Liver (tissue), 9 donors: ENCODE results near the gene TACC2. TPM values are rescaled to one million over a fixed set of nuclear protein-coding genes. Genes with fewer than 3 reads are reported as not detected.

Experiments used
- DNase-seq: peaks from one replicate; pipeline ENCODE4 v3.0.0-alpha.2; 2017; ENCODE audit warnings: low spot score
- H3K27ac ChIP-seq, 2 donors: one replicate each; pipeline ENCODE4 v1.7.0; 2013; ENCODE audit warnings: inconsistent platforms in 2 of 2, low read length in 2 of 2, control low read depth in 1 of 2, low read depth in 1 of 2, mild to moderate bottlenecking in 1 of 2
- H3K27me3 ChIP-seq, 4 donors: one replicate each; pipeline versions ENCODE4 v1.6.1 to v1.7.0; 2013; ENCODE audit warnings: low read length in 3 of 4, inconsistent platforms in 1 of 4, mild to moderate bottlenecking in 1 of 4, moderate library complexity in 1 of 4; ENCODE audit not compliant: control insufficient read depth in 4 of 4, insufficient read depth in 4 of 4
- H3K36me3 ChIP-seq, 4 donors: one replicate each; pipeline versions ENCODE4 v1.6.1 to v1.7.0; 2013; ENCODE audit warnings: low read length in 3 of 4, mild to moderate bottlenecking in 3 of 4, low read depth in 1 of 4, moderate library complexity in 1 of 4; ENCODE audit not compliant: control insufficient read depth in 4 of 4, insufficient read depth in 3 of 4
- H3K4me1 ChIP-seq, 4 donors: one replicate each; pipeline versions ENCODE4 v1.6.1 to v1.7.0; 2013; ENCODE audit warnings: low read length in 3 of 4, mild to moderate bottlenecking in 3 of 4, moderate library complexity in 1 of 4; ENCODE audit not compliant: control insufficient read depth in 4 of 4, insufficient read depth in 4 of 4
- H3K4me3 ChIP-seq, 3 donors: one replicate each; pipeline versions ENCODE4 v1.6.1 to v1.7.0; 2013; ENCODE audit warnings: low read length in 3 of 3, control low read depth in 1 of 3, low read depth in 1 of 3, mild to moderate bottlenecking in 1 of 3
- H3K9ac ChIP-seq, 2 donors: one replicate each; pipeline ENCODE4 v1.7.0; 2013; ENCODE audit warnings: low read length in 2 of 2, mild to moderate bottlenecking in 2 of 2, moderate library complexity in 2 of 2, control low read depth in 1 of 2, low read depth in 1 of 2
- H3K9me3 ChIP-seq, 4 donors: one replicate each; pipeline versions ENCODE4 v1.6.1 to v1.7.0; 2013; ENCODE audit warnings: low read length in 3 of 4; ENCODE audit not compliant: control insufficient read depth in 4 of 4
- FOXA1 ChIP-seq: IDR thresholded peaks from 2 replicates; pipeline ENCODE4 v1.6.1; 2016; ENCODE audit warnings: antibody characterized with exemption
- GABPA ChIP-seq, 2 donors: IDR thresholded peaks in 1 of 2; conservative IDR thresholded peaks in 1 of 2; 2 replicates each; pipeline ENCODE4 v1.6.1; 2016; ENCODE audit warnings: antibody characterized with exemption in 2 of 2, mild to moderate bottlenecking in 1 of 2, moderate library complexity in 1 of 2
- HNF4G ChIP-seq: IDR thresholded peaks from 2 replicates; pipeline ENCODE4 v1.6.1; 2016; ENCODE audit warnings: antibody characterized with exemption
- NR2F2 ChIP-seq: IDR thresholded peaks from 2 replicates; pipeline ENCODE4 v1.6.1; 2016; ENCODE audit warnings: antibody characterized with exemption
- RAD21 ChIP-seq, 2 donors: IDR thresholded peaks; 2 replicates each; pipeline ENCODE4 v1.6.1; 2016; ENCODE audit warnings: antibody characterized with exemption in 2 of 2, mild to moderate bottlenecking in 2 of 2
- RXRA ChIP-seq, 2 donors: IDR thresholded peaks; 2 replicates each; pipeline ENCODE4 v1.6.1; 2017 to 2018; ENCODE audit warnings: antibody characterized with exemption in 2 of 2, mild to moderate bottlenecking in 1 of 2
- SP1 ChIP-seq: IDR thresholded peaks from 2 replicates; pipeline ENCODE4 v1.6.1; 2018; ENCODE audit warnings: antibody characterized with exemption, mild to moderate bottlenecking
- TAF1 ChIP-seq: conservative IDR thresholded peaks from 2 replicates; pipeline ENCODE4 v1.6.1; 2016; ENCODE audit warnings: antibody characterized with exemption, mild to moderate bottlenecking
- YY1 ChIP-seq: IDR thresholded peaks from 2 replicates; pipeline ENCODE4 v1.6.1; 2016; ENCODE audit warnings: antibody characterized with exemption, mild to moderate bottlenecking
- WGBS: extraction: QIAGEN DNeasy Blood & Tissue Kit; methylation state at CpG from one replicate; pipeline ENCODE4 v1.1.7; 2013; 5-methylcytosine and 5-hydroxymethylcytosine counted together
- polyA plus RNA-seq, 2 donors: library from polyadenylated mRNA; stranded (reverse) in 1 of 2; unstranded in 1 of 2; fragments of 200-250 nt in 1 of 2; fragments of >200 nt in 1 of 2; fragmentation: Nextera tagmentation in 1 of 2; extraction: Ambion mirVana in 1 of 2; gene quantifications; one replicate each; pipeline versions ENCODE4 v1.2.1 to v1.2.3, GENCODE V29; 2013 to 2015
- total RNA-seq, 2 donors: library from RNA; depleted of rRNA; stranded (reverse); fragments of >200 nt; gene quantifications; one replicate each; pipeline ENCODE4 v1.2.3, GENCODE V29; 2014
- TF ChIP-seq, protein P1 (sequence below): IDR thresholded peaks from 2 replicates; pipeline ENCODE4 v1.6.1; 2016; ENCODE audit warnings: antibody characterized with exemption
- TF ChIP-seq, protein P2 (sequence below): fragments of 150-350 bp; IDR thresholded peaks from 2 replicates; pipeline ENCODE4 v1.5.1; 2017; ENCODE audit warnings: improper control_type of control experiment, low read depth, low read length; ENCODE audit not compliant: missing input control
- TF ChIP-seq, protein P3 (sequence below): IDR thresholded peaks from 2 replicates; pipeline ENCODE4 v1.6.1; 2016; ENCODE audit warnings: antibody characterized with exemption, mild to moderate bottlenecking
- TF ChIP-seq, protein P4 (sequence below): IDR thresholded peaks from 2 replicates; pipeline ENCODE4 v1.6.1; 2016; ENCODE audit warnings: antibody characterized with exemption
- donor health status: healthy.
- donor health status: healthy.
- donor health status: healthy.
- donor health status: healthy.
- donor health status: healthy.

The TACC2 gene
- total and polyA plus RNA-seq, 4 donors = 1.5 to 9.1 (median 7.8) TPM

DNA sequence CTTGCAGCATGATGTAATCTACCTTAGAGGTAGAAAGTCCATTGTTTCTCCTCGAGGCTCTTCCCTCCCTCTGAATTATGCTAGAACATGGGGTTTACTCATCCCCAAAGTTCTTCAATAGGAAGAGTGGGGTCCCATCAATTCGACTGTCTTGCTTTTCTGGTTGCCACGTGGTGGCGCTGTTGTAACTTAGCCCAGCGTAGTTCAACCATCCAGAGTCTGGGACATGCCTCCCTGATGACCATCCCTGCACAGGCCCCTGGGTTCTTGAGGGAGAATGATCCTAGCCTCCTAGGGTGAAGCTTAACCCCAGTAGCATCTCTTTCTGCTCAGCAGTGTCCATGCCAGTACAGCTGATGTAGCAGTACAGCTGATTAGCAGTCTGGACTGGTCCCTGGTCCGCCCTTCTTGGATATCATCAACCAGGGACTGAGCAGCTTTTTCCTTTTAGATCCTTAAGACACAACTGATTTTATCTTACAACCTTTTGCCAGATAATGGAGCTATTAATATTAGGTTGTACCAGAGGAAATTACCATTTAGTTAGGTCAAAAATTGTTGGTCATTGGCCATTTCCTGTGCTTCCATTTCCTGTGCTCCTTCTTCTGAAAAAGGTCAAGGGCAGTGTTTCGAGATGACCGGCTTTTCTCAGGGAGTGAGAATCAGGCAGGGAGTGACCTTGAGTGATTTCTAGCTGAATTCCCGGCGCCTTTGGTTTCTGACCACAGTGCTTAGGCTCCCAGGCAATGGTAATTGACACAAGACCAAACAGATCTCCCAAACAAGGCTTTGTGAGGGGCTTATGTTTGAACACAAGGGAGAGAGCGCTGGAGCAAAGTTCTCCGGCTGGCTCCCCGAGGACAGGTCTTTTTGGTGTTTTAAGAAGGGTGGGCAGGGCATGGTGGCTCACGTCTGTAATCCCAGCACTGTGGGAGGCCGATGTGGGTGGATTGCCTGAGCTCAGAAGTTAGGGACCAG is 65.4 kb downstream of the TACC2 start:
- whole genome bisulfite sequencing = 58% methylated on average over 15 of the region's 15 CpGs

DNA sequence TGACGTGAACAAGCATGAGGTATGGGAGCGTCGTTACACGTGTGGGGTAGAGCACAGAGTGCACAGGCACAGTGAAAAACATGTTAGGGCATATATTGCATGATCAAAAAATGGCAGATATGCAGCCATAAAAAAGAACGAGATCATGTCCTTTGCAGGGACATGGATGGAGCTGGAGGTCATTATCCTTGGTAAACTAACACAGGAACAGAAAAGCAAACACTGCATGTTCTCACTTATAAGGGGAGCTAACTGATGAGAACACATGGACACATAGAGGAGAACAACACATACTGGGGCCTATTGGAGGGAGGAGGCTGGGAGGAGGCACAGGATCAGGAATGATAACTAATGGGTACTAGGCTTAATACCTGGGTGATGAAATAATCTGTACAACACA is 66.3 kb downstream of the TACC2 start:
- no peaks in the 10 kb centered on the region for H3K4me1 ChIP-seq
- no peak overlapping the region for H3K4me3 ChIP-seq
- H3K27ac ChIP-seq = no peak overlapping the region
- H3K9ac ChIP-seq = no peak overlapping the region
- DNase-seq = no peak
- TF ChIP-seq YY1 (no peak), GABPA (IDR thresholded peaks at IDR 0.05 in 1 of 2, conservative IDR thresholded peaks at IDR 0.05 in 1 of 2) (no peak), RXRA (IDR thresholded peaks at IDR 0.05) (peak in 1 of 2 donors; percentile 58), RAD21 (IDR thresholded peaks at IDR 0.05) (peak in 1 of 2 donors; percentile 4), HNF4G (no peak)
- TF ChIP-seq, protein P1, sequence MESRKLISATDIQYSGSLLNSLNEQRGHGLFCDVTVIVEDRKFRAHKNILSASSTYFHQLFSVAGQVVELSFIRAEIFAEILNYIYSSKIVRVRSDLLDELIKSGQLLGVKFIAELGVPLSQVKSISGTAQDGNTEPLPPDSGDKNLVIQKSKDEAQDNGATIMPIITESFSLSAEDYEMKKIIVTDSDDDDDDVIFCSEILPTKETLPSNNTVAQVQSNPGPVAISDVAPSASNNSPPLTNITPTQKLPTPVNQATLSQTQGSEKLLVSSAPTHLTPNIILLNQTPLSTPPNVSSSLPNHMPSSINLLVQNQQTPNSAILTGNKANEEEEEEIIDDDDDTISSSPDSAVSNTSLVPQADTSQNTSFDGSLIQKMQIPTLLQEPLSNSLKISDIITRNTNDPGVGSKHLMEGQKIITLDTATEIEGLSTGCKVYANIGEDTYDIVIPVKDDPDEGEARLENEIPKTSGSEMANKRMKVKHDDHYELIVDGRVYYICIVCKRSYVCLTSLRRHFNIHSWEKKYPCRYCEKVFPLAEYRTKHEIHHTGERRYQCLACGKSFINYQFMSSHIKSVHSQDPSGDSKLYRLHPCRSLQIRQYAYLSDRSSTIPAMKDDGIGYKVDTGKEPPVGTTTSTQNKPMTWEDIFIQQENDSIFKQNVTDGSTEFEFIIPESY = no peak
- TF ChIP-seq, protein P2, sequence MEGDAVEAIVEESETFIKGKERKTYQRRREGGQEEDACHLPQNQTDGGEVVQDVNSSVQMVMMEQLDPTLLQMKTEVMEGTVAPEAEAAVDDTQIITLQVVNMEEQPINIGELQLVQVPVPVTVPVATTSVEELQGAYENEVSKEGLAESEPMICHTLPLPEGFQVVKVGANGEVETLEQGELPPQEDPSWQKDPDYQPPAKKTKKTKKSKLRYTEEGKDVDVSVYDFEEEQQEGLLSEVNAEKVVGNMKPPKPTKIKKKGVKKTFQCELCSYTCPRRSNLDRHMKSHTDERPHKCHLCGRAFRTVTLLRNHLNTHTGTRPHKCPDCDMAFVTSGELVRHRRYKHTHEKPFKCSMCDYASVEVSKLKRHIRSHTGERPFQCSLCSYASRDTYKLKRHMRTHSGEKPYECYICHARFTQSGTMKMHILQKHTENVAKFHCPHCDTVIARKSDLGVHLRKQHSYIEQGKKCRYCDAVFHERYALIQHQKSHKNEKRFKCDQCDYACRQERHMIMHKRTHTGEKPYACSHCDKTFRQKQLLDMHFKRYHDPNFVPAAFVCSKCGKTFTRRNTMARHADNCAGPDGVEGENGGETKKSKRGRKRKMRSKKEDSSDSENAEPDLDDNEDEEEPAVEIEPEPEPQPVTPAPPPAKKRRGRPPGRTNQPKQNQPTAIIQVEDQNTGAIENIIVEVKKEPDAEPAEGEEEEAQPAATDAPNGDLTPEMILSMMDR = no peak
- TF ChIP-seq, protein P3, sequence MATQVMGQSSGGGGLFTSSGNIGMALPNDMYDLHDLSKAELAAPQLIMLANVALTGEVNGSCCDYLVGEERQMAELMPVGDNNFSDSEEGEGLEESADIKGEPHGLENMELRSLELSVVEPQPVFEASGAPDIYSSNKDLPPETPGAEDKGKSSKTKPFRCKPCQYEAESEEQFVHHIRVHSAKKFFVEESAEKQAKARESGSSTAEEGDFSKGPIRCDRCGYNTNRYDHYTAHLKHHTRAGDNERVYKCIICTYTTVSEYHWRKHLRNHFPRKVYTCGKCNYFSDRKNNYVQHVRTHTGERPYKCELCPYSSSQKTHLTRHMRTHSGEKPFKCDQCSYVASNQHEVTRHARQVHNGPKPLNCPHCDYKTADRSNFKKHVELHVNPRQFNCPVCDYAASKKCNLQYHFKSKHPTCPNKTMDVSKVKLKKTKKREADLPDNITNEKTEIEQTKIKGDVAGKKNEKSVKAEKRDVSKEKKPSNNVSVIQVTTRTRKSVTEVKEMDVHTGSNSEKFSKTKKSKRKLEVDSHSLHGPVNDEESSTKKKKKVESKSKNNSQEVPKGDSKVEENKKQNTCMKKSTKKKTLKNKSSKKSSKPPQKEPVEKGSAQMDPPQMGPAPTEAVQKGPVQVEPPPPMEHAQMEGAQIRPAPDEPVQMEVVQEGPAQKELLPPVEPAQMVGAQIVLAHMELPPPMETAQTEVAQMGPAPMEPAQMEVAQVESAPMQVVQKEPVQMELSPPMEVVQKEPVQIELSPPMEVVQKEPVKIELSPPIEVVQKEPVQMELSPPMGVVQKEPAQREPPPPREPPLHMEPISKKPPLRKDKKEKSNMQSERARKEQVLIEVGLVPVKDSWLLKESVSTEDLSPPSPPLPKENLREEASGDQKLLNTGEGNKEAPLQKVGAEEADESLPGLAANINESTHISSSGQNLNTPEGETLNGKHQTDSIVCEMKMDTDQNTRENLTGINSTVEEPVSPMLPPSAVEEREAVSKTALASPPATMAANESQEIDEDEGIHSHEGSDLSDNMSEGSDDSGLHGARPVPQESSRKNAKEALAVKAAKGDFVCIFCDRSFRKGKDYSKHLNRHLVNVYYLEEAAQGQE = no peak
- WGBS = 81% methylated on average over 5 of the region's 5 CpGs
- no peaks in the 10 kb centered on the region for H3K27me3 ChIP-seq
- H3K9me3 ChIP-seq = no peaks in the 10 kb centered on the region
- no peaks in the 10 kb centered on the region for H3K36me3 ChIP-seq

More for the DNA sequence above, 65.4 kb downstream of the TACC2 start:
- peak; percentile 51 for DNase-seq
- H3K9me3 ChIP-seq = no peaks in the 10 kb centered on the region
- no peaks in the 10 kb centered on the region for H3K36me3 ChIP-seq
- H3K27ac ChIP-seq = peak overlapping the region in 1 of 2 donors; percentile 16
- TF ChIP-seq NR2F2 = peak; percentile 94
- no peak for TF ChIP-seq TAF1
- TF ChIP-seq, protein P4, sequence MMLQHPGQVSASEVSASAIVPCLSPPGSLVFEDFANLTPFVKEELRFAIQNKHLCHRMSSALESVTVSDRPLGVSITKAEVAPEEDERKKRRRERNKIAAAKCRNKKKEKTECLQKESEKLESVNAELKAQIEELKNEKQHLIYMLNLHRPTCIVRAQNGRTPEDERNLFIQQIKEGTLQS = no peak
- TF ChIP-seq, protein P2 = peak; percentile 45
- TF ChIP-seq RAD21 (IDR thresholded peaks at IDR 0.05) = peak; percentile 74 to 89
- TF ChIP-seq SP1 = peak; percentile 48
- peak; percentile 8 to 29 for TF ChIP-seq RXRA (IDR thresholded peaks at IDR 0.05)
- no peak for TF ChIP-seq FOXA1
- H3K27me3 ChIP-seq = no peaks in the 10 kb centered on the region
- no peak overlapping the region for H3K9ac ChIP-seq
- no peaks in the 10 kb centered on the region for H3K4me1 ChIP-seq
- H3K4me3 ChIP-seq = no peak overlapping the region
